M059J (cell line): Measurements from ENCODE around the gene CFAP299. TPM values are rescaled to one million over a fixed set of nuclear protein-coding genes. Genes with fewer than 3 reads are reported as not detected.
"Not testable (repeated sequence)": the region's sequence is repeated elsewhere in the genome, so short reads cannot be mapped to it uniquely, and the experiment has no call there.

Source experiments
- DNase-seq: peaks from one replicate; pipeline ENCODE4 v3.0.0-alpha.2; 2012; ENCODE audit warnings: low read depth
- total RNA-seq: library from RNA; depleted of rRNA; stranded (reverse); fragments of >200 nt; shearing (Covaris generic); gene quantifications from 2 replicates; pipeline ENCODE4 v1.2.3, GENCODE V29; 2014

Gene CFAP299
- total RNA-seq, 1 experiment from 2014 or later = not detected

DNA sequence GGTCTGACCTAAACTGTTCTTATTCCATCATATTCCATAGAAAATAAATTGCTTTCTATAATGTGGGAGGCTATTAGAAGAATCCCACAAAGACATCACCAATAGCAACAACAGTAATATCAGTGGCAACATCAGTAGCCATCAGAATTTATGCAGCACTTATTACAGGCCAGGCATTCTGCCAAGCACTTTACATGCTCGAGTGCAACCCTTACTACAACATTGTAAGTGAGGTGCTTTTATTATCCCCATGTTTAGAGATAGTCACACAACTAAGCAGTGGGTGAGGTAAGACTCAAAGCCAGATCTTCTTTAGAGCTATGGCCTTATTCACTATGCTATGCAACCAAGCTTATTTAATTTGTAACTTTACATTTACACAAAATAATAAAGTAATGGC, 377.9 kb downstream of the CFAP299 start:
- no peak for DNase-seq

DNA sequence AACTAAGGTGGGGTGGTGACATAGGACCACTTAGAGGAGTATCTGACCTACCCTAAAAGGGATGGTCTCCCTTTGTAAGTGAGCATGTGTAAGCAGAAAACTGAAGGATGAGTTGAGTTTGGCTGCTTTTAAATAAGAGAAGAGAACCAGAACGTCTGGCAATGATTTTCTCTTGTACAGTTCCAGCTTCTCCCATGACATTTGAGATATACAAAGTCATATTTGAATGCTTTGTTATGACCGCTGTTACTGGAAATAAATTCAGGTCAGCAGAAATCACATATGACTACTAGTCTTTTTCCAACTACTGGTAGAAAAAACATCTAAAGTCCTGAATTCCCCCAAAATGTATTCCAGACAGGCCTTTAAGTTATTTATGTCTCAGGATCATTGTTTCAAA, 381.7 kb downstream of the CFAP299 start:
- DNase-seq = no peak

DNA sequence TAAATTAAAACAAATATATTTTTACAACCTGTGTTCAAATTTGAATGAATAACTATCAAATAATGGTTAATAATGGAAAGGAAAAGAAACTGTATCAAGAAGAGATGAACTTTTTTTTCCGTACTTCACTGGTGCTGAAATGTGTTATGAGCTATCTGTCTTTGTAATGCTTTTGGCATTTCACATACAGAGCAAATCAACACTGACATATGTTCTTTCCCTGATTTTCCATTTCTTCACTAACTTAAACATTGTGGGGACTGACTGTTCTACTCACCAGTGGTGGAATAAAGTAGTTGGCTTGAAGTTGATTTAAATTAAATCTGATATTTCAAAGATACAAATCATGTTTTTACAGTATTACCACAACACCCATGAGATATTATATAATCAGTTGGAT, 390.9 kb downstream of the CFAP299 start:
- DNase-seq = no peak

DNA sequence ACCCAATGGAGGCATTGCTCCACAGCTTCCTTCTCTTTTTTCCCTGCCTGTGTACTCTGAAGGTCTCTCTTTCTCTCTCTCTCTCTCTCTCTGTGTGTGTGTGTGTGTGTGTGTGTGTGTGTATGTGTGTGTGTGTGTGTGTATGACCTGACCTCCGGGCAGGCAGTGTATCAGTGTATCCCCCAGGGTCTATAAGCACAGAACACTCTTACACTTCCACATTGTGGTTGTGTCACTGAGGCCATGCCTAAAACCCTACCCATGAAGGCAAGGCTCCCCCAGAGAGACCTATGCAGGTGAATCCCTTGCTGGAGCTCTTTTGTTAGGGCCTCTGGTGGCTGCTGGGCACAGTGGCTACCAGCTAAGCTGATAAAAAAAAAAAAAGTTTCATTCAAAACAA, 394.6 kb downstream of the CFAP299 start:
- DNase-seq = no peak

DNA sequence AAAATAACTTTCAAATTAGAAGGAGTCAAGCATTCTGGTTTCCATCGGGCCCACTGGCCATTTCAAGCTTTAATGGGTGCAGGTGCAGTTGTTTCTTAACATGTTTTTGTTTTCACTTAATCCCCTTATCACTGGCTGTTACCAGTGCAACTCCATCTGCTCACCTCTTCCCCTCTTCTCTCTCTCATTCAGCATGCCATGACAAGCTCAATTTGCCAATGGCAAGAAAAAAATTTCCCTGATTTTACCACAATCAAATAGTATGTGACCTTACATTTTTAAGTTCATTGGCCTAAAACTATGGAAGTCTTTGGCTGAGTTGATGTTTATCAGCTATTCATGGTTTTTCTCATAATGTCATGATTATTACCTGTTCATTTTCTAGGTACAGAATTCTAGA, 395.9 kb downstream of the CFAP299 start:
- no peak for DNase-seq

DNA sequence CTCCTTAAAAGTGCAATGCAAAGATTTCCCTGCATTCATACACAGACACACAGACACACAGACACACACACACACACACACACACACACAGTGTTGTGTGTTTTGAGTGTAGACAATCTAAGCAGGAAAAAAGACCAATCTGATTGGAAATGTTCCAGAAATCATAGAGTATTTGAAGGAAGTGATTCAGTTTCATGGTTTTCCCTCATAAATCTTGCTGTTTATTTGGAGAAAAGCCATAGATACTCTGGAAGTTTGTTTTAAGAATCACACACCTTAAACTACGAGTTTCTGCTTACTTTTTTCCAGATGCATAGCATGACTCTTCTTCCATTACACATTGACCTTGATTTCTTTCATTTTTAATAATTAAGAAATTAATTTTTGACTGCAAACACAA, 396.5 kb downstream of the CFAP299 start:
- peak; percentile 52 for DNase-seq

DNA sequence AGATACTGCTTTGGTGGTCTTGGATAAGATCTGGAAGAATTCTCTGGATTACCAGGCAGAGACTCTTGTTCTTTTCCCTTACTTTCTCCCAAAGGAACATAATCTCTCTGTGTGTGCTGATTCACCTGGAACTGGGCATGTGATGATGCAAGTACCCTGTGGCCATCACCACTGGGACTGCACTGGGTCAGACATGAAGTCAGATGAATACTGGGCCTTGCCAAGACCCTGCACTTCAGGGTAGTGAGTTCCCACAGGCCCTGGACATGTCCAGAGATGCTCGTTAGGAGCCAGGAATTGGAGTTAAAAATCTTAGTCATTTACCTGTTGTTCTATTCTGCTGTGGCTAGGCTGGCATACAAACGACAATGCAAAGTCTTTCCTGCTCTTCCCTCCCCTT, 404.8 kb downstream of the CFAP299 start:
- DNase-seq = no peak

DNA sequence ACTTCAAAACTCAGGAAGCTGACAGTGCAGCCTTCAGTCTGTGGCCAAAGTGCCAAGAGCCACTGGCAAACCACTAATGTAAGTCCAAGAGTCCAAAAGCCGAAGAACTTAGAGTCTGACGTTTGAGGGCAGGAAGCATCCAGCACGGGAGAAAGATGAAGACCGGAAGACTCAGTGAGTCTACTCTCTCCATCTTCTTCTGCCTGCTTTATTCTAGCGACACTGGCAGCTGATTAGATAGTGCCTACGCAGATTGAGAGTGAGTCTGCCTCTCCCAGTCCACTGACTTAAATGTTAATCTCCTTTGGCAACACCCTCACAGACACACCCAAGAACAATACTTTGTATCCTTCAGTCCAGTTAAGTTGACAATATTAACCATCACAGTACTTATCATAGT, 414.0 kb downstream of the CFAP299 start:
- not testable (repeated sequence) for DNase-seq

DNA sequence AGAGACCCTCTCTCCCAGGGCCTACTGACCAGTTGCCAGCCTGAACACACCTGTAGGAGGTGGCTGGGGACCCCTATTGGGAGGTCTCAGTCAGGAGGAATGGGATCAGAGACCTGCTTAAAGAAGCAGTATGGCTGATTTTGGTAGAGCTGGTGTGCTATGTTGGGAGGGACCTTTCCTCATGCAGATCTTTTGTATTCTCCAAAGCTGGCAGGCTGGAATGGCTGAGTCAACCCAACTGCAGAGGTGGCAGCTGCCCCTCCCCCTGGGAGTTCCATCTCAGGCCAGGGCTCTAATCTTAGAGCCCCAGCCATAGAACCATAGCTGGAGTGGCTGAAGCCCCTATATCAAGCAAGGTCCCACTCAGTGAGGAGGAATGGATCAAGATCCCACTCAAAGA, 415.7 kb downstream of the CFAP299 start:
- DNase-seq = no peak

DNA sequence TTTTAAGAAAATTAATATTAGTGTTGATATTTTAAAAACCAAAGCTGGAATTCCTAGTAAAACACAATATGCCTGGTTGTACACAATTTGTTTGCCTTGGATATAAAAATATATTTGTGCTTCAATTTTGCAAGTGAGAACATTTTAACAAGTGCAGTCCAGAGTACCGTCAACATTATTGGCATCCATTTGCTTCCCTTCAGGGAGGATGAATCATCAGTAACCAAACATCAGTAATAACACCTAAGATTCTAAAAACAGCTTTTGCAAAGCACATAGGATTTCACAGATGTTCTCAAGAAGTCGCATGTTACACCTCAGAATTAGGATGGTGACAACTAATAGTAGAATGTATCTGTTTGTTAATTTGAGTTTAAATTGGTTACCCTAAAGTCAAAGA, 432.4 kb downstream of the CFAP299 start:
- DNase-seq = peak; percentile 7

DNA sequence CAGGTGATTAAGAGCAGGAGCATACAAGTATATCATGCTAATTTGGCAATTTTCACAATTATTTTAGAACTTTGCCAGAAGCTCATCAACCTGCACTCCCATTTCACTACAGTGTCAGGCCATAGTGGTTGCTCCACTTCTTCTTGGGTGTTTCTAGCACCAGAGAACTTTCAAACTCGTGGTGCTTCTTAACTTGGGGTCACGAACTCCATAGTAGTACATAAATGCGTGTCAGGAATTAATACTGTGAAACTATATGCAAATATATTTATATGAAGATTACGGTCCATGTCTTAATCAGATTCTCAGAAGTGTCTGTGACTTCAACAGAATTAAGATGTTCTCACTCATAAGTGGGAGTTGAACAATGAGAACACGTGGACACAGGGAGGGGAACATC, 440.6 kb downstream of the CFAP299 start:
- DNase-seq = no peak

DNA sequence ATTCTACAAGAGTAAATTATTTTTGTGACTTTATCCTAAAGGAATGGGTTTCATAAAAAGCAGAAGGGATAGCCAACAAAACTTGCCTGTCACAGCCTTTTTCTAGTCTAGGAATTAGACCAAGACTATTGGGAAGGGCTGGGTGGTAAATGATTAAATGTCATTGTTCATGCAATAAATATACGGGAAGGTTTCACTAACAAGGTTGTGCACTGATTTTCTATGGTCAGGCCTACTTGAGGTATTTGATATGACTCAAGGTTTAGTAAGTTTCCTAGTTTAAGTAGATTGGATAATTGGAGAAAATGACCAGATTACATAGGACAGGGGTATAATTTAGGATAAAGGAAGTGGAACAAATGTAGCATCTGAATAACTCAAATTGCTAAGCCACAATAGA, 445.9 kb downstream of the CFAP299 start:
- no peak for DNase-seq

DNA sequence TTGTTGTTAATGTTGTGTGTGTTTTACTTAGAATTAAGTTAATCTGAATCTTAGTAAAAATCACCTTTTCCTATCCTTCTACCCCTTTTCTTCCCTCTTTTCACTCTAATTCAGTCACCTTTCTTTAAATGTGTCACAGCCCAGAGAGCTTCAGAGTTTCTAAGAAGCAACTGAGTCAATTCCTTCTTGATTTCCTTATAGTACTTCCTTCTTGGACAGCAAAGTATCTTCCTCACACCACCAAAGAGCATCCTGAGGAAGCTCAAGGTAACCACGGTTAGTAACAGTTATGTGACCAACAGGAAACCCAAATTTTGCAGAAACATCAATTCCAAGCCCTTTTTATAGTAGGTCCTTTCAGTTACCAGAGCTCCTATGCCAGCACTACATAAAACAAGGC, 451.8 kb downstream of the CFAP299 start:
- no peak for DNase-seq

DNA sequence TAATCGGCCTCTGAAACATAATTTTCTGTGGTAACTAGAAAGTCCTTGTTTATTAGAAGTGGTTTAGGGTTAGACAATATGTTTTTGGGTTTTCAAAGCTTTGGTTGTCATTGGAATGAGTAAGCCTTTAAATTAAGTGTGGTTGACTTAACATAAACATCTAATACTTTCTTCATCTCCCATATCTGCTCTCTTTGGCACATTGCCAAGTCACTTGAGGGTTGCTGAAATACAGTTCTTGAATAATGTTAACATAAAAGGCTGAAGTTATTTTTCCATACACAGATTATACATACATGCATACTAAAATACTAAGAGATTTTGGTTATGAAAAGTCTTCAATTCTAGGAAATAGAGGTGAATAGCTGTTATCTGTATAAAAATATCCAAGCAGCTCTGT, 453.3 kb downstream of the CFAP299 start:
- DNase-seq = peak; percentile 8

DNA sequence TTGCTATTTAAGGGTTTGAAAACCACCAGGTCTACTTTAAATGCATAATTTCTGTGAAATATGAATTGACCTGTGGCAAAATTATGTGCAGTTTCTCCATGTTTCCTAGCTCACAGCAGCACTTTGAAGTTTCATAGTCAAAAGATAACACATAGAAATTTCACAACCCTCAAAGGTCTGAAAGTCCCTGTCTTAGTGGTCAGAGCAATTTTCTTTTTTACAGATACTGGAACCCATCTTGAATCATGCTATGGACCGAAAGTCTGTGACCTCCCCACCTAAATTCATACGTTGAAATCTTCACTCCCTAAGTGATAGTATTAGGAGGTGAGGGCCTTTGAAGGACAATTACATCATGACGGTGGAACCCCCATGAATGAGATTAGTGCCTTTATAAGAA, 454.6 kb downstream of the CFAP299 start:
- DNase-seq = no peak

DNA sequence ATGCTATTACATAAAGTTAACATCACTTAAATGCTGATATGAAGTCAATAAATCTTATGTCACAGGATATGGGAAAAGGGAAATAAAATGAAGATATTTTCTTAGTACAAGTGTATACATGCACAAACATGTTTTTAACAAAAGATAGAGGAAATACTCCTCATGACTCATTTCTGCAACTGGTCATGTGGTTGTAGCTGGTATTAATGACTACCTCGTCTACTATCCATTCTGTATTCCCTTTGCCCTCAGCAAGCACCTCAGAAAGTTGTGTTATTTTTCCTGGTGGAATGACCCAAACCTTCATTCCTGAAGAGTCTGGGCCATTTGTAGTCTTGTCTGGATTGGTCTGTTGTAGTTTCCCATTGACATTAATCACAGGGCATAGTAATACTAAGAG, 458.1 kb downstream of the CFAP299 start:
- DNase-seq = not testable (repeated sequence)

DNA sequence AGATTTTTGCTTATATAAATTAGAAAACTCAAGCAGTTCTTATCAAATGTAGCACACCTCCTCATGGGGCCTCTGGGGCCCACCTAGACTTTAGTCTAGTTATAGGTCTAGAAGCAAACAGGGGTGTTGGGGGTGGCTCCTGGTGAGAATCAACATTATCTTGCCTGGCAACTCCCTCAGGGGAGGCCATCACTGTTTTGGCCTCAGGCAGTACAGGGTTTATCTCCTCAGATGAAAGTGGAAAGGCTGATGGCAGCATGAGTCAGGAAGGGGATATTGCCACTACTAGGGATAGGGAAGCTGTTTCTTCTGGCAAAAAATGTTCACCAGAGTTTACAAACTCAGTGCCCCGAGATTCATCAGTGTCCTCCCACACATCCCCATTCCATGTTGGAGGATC, 462.6 kb downstream of the CFAP299 start:
- no peak for DNase-seq

DNA sequence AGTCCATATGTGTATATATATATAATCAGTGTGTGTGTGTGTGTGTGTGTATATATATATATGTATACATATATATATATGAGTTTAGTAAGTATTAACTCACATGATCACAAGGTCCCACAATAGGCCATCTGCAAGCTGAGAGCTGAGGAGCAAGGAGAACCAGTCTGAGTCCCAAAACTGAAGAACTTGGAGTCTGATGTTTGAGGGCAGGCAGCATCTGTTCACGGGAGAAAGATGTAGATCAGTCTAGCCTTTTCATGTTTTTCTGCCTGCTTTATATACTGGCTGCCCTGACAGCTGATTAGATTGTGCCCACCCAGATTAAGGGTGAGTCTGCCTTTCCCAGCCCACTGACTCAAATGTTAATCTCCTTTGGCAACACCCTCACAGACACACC, 465.2 kb downstream of the CFAP299 start:
- not testable (repeated sequence) for DNase-seq

DNA sequence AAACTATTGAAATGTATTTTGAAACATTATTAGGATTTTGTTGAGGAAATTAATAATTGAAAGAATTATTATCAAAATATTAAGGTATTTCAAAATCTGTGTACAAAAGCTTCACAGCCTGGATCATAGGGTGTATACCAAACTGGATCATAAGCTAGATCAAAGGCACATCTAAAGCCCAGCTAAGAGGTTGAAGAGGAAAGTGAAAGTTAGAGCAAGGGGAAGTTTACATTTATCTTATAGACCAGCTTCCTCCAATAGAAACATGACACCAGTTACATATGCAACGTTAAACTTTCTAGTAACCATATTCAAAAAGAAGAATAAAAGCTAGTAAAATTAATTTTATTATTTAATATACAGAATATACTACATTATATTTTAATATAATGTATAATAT, 467.8 kb downstream of the CFAP299 start:
- no peak for DNase-seq

DNA sequence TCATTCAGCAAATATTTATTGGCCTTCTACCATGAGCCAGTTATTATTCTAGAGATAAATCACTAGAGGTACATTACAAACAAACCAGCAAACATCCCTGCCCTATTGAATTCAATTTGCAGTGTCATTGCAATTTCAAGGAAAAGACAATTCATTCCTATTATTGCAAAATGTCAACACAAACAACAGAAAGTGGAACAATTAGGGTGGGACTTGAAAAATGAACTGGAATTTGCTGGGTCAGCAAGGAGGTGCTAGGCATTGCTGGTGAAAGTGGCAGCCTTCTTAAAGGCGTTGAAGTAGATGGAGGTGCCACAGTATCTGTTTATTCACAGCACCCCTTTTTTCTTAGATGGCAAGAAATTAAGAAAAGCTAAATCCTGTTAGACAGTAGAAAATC, 470.9 kb downstream of the CFAP299 start:
- DNase-seq = no peak

DNA sequence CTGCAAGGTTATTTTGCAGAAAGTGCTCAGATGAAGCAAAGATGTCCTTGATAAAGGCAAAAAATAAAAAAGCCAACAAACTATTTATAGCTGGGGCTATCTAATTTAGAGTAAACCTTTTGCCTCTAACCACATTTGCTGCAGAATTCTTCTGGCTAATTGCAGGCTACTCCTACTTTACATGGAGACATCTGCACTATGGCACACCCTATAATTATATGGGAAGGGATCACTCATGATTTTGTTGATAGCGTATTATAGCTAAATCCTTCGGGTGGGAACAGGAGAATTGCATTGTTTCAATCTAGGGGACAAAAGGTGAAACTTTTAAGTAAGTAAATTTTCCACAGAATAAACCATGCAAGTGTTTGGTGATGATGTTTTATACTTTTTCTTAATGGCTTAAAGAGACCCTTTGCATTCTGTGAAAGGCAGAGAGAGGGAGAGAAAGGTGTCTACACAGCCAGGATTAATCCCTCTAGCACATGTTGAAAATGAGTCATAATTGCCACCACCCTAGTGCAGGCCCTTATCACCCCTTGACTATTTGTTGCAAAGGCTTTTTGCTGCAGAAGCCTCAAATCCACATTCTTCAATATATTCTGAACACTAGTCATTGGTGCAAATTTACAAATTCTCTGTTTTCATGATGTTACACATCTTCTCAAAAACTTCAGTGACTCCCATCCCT, 473.7 kb downstream of the CFAP299 start:
- no peak for DNase-seq

DNA sequence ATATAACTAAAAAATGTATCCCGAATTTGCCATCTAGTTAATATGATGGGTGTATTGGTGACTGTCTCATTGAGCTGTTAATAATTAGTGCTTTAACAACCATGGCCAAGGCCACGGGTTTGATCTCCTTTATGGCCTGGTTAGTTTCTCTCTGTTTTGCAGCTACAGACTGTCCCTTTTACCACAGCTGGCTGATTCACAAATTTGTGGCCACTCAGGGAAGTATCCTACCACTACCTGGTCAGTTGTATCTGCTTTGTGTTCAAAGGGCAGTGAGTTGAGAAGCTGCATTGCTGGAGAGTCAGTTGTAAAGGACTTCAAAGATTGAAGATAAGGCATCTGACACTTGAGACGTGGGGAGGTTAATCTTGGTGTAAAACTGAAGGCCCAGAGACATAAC, 475.9 kb downstream of the CFAP299 start:
- no peak for DNase-seq

DNA sequence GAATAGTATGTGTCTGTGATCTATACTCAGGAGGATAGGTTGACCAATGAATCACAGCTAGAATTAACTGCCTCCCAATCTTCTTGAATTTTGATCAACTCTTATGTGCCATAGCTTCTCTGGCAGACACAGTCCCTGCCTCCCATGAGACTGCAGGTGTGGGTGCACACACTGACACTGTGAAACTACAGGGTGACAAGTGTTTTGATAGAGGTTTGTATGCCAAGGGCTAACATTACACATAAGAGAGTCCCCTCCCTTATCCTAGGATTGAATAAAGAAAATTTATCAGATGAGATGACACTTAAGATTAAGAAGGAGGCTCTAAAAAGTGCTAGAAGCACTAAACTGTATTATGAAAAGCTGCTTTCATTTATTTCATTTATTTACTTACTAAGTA, 476.6 kb downstream of the CFAP299 start:
- DNase-seq = no peak

DNA sequence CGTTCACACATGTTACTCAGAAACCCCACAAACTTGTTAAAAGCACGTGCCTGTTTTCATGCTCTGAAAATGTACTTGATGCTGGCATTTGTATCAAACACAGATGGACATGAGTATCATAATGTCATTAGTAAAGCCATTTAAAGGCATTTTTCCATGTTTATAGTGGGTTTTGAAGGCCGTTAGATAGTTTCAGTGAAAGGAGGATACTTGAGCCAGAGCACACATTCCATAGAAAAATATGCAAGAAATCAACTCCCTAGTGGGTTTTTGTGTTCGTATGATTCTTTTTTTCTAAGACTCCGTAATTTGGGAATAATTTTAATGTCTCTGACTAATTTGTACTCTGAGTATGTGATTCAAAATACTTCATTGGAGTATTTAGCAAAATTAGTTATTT, 478.7 kb downstream of the CFAP299 start:
- DNase-seq = no peak
